HepG2 (cell line): ENCODE data around the gene MBTPS1. TPM values are rescaled to one million over a fixed set of nuclear protein-coding genes. Genes with fewer than 3 reads are reported as not detected.

Experiments used
- AGO1 ChIP-seq: fragments of 200-400 bp; formaldehyde crosslinking; IDR thresholded peaks from 2 replicates; pipeline ENCODE4 v1.6.1; 2017; ENCODE audit warnings: mild to moderate bottlenecking, low read depth, low read length, moderate library complexity; ENCODE audit not compliant: poor library complexity, severe bottlenecking
- CBX1 ChIP-seq: IDR thresholded peaks from one replicate; pipeline ENCODE4 v1.6.1; 2016; ENCODE audit warnings: antibody characterized with exemption, low read depth
- HDAC1 ChIP-seq: sonication (generic); formaldehyde crosslinking; IDR thresholded peaks from 2 replicates; pipeline ENCODE4 v1.5.1; 2020; ENCODE audit warnings: mild to moderate bottlenecking, missing genetic modification reagents
- HMGXB3 ChIP-seq: sonication (generic); formaldehyde crosslinking; IDR thresholded peaks from 2 replicates; pipeline ENCODE4 v1.4.0; 2020; ENCODE audit warnings: missing genetic modification reagents, borderline replicate concordance
- KDM6A ChIP-seq: IDR thresholded peaks from 2 replicates; pipeline ENCODE4 v1.6.1; 2016; ENCODE audit warnings: low read depth
- LCORL ChIP-seq, 2 experiments: fragments of 450-650 bp in 1 of 2; sonication (generic) in 1 of 2; formaldehyde crosslinking in 1 of 2; IDR thresholded peaks; 2 replicates each; pipeline versions ENCODE4 v1.5.0 to v1.6.1; 2017 to 2020; ENCODE audit warnings: antibody characterized with exemption in 1 of 2, missing genetic modification reagents in 1 of 2
- MNT ChIP-seq: fragments of 450-650 bp; IDR thresholded peaks from 2 replicates; pipeline ENCODE4 v1.6.1; 2016
- POLR2G ChIP-seq: fragments of 200-400 bp; formaldehyde crosslinking; IDR thresholded peaks from 2 replicates; pipeline ENCODE4 v1.6.1; 2018; ENCODE audit warnings: mild to moderate bottlenecking, low read depth, low read length, moderate library complexity
- SIN3B ChIP-seq: fragments of 150-350 bp; IDR thresholded peaks from 2 replicates; pipeline ENCODE4 v1.6.1; 2014; ENCODE audit warnings: low read length
- ZBTB2 ChIP-seq: sonication (generic); formaldehyde crosslinking; IDR thresholded peaks from 2 replicates; pipeline ENCODE4 v1.8.0; 2022; ENCODE audit warnings: low read depth, missing genetic modification reagents
- ZBTB4 ChIP-seq: sonication (generic); formaldehyde crosslinking; IDR thresholded peaks from 2 replicates; pipeline ENCODE4 v1.4.0; 2020; ENCODE audit warnings: missing genetic modification reagents, mild to moderate bottlenecking, borderline replicate concordance
- ZNF414 ChIP-seq: sonication (generic); formaldehyde crosslinking; IDR thresholded peaks from 2 replicates; pipeline ENCODE4 v1.5.0; 2020; ENCODE audit warnings: missing genetic modification reagents
- ZNF691 ChIP-seq: sonication (generic); formaldehyde crosslinking; IDR thresholded peaks from 2 replicates; pipeline ENCODE4 v1.4.0; 2020; ENCODE audit warnings: missing genetic modification reagents, low read depth, mild to moderate bottlenecking, borderline replicate concordance
- polyA plus RNA-seq, 8 experiments: library from polyadenylated mRNA; depleted of rRNA in 3 of 8; stranded (reverse) in 7 of 8; unstranded in 1 of 8; fragments of >200 nt; fragmentation: Illumina TruSeq in 4 of 8; extraction: Trizol in 4 of 8; gene quantifications; 2 replicates each; pipeline versions ENCODE4 v1.2.1 to v1.2.3, GENCODE V29; 2011 to 2016; ENCODE audit warnings: low read depth in 4 of 8, missing spikeins in 1 of 8, mixed read lengths in 1 of 8; ENCODE audit not compliant: insufficient read depth in 1 of 8
- total RNA-seq, 5 experiments: library from RNA; depleted of rRNA; stranded (reverse); fragments of >200 nt; fragmentation: Illumina TruSeq; extraction: Trizol; gene quantifications; 2 replicates each; pipeline ENCODE4 v1.2.3, GENCODE V29; 2016; ENCODE audit warnings: low read depth in 1 of 5

The MBTPS1 gene
- total and polyA plus RNA-seq, 2 of the 13 experiments (the other 11 are each of a cell fraction or from before 2014, with no cell fraction given), result 56.7 to 91.3 TPM

- peak; percentile 93 for TF ChIP-seq ZNF691 (CRISPR knock-in tag)
- TF ChIP-seq AGO1, result no peak
- TF ChIP-seq SIN3B, result no peak
- TF ChIP-seq HDAC1 (CRISPR knock-in tag), result no peak
- TF ChIP-seq MNT, result no peak
- TF ChIP-seq KDM6A (CRISPR knock-in tag), result no peak
- 0 out of 2 replicates have a peak, but pooled peaks have one; percentile 24 for TF ChIP-seq ZBTB4 (CRISPR knock-in tag)
- no peak for TF ChIP-seq POLR2G
- no peak for TF ChIP-seq CBX1
- no peak for TF ChIP-seq ZNF414 (CRISPR knock-in tag)
- TF ChIP-seq LCORL (IDR thresholded peaks at IDR 0.05), result no peak
- peak; percentile 30; the same call in 1 of the 2 replicates for TF ChIP-seq LCORL (CRISPR knock-in tag; IDR thresholded peaks at IDR 0.05)
- TF ChIP-seq ZBTB2, result no peak
- TF ChIP-seq HMGXB3 (CRISPR knock-in tag), result 0 out of 2 replicates have a peak, but pooled peaks have one; percentile 43
These were observed 32.0 kb downstream of the MBTPS1 start (continued) for GRCh38 chr16:84084570-84085270.
